Hepatocyte (in vitro differentiated cells): ENCODE measurements around the gene ZFP92. TPM values are rescaled to one million over a fixed set of nuclear protein-coding genes. Genes with fewer than 3 reads are reported as not detected.

Experiments used
- DNase-seq: peaks from one replicate; pipeline ENCODE4 v3.0.0-alpha.2; 2016; ENCODE audit warnings: low spot score
- H2AFZ ChIP-seq: fragments of 200-600 bp; sonication (generic); 2 replicates; pipeline ENCODE4 v1.6.0; 2016; ENCODE audit warnings: antibody characterized with exemption, mild to moderate bottlenecking
- H3K27ac ChIP-seq: fragments of 200-600 bp; sonication (generic); 2 replicates; pipeline ENCODE4 v1.5.1; 2016; ENCODE audit warnings: mild to moderate bottlenecking
- H3K27me3 ChIP-seq: fragments of 200-600 bp; sonication (generic); 2 replicates; pipeline ENCODE4 v1.6.1; 2016
- H3K36me3 ChIP-seq: fragments of 200-600 bp; sonication (generic); replicated peaks from 2 replicates; pipeline ENCODE4 v1.5.1; 2016; ENCODE audit warnings: low read depth; ENCODE audit not compliant: insufficient read depth
- H3K4me1 ChIP-seq: fragments of 200-600 bp; sonication (generic); 2 replicates; pipeline ENCODE4 v1.5.1; 2016; ENCODE audit warnings: mild to moderate bottlenecking, moderate library complexity; ENCODE audit not compliant: insufficient read depth
- H3K4me2 ChIP-seq: fragments of 200-600 bp; sonication (generic); 2 replicates; pipeline ENCODE4 v1.6.0; 2016
- H3K4me3 ChIP-seq: fragments of 200-600 bp; sonication (generic); 2 replicates; pipeline ENCODE4 v1.5.1; 2016; ENCODE audit warnings: mild to moderate bottlenecking
- H3K79me2 ChIP-seq: fragments of 200-600 bp; sonication (generic); 2 replicates; pipeline ENCODE4 v1.6.0; 2017; ENCODE audit warnings: mild to moderate bottlenecking
- H3K9me2 ChIP-seq: fragments of 200-600 bp; sonication (generic); replicated peaks from 2 replicates; pipeline ENCODE4 v1.6.0; 2017; ENCODE audit warnings: mild to moderate bottlenecking; ENCODE audit not compliant: insufficient read depth
- H3K9me3 ChIP-seq: fragments of 200-600 bp; sonication (generic); 2 replicates; pipeline ENCODE4 v1.5.1; 2016; ENCODE audit warnings: low read depth, mild to moderate bottlenecking
- H4K20me1 ChIP-seq: fragments of 200-600 bp; sonication (generic); 2 replicates; pipeline ENCODE4 v1.6.0; 2016; ENCODE audit warnings: mild to moderate bottlenecking; ENCODE audit not compliant: insufficient read depth, poor library complexity, severe bottlenecking
- CTCF ChIP-seq: fragments of 200-600 bp; sonication (generic); IDR thresholded peaks from 2 replicates; pipeline ENCODE4 v1.5.1; 2016; ENCODE audit warnings: antibody characterized with exemption, mild to moderate bottlenecking; ENCODE audit not compliant: poor library complexity
- EZH2 ChIP-seq: fragments of 200-600 bp; sonication (generic); IDR thresholded peaks from 2 replicates; pipeline ENCODE4 v1.6.1; 2016; ENCODE audit warnings: antibody characterized with exemption, mild to moderate bottlenecking, borderline replicate concordance
- EZH2phosphoT487 ChIP-seq: fragments of 200-600 bp; sonication (generic); IDR thresholded peaks from one replicate; pipeline ENCODE4 v1.6.1; 2018; ENCODE audit warnings: antibody characterized with exemption, mild to moderate bottlenecking, low read depth, moderate library complexity; ENCODE audit not compliant: unreplicated experiment, severe bottlenecking
- WGBS: methylation state at CpG from one replicate; pipeline ENCODE4 v1.1.6; 2016; ENCODE audit warnings: low lambda C conversion rate; ENCODE audit errors: missing lambda C conversion rate; 5-methylcytosine and 5-hydroxymethylcytosine counted together
- polyA plus RNA-seq: library from polyadenylated mRNA; unstranded; fragments of >200 nt; fragmentation: Nextera tagmentation; extraction: Ambion mirVana; gene quantifications from 2 replicates; pipeline ENCODE4 v1.2.1, GENCODE V29; 2016
- total RNA-seq: library from RNA; depleted of rRNA; stranded (reverse); fragments of >200 nt; gene quantifications from 2 replicates; pipeline ENCODE4 v1.2.3, GENCODE V29; 2014

Gene ZFP92
- total and polyA plus RNA-seq, 2 experiments from 2014 or later: 0.33 to 0.90 TPM

- no peak for DNase-seq
- no peak overlapping the region for H3K27ac ChIP-seq
- WGBS: 68% methylated on average over 9 of the region's 9 CpGs
- H3K27me3 ChIP-seq: no peaks in the 10 kb centered on the region
- H3K9me3 ChIP-seq: no peaks in the 10 kb centered on the region
- no peaks in the 10 kb centered on the region for H3K9me2 ChIP-seq
- no peaks in the 10 kb centered on the region for H3K79me2 ChIP-seq
- H2AFZ ChIP-seq: no peak overlapping the region
- no peak overlapping the region for H3K4me3 ChIP-seq
- TF ChIP-seq EZH2phosphoT487 (no peak), CTCF (no peak), EZH2 (no peak)
- no peak overlapping the region for H3K4me2 ChIP-seq
- no peaks in the 10 kb centered on the region for H3K4me1 ChIP-seq
- no peaks in the 10 kb centered on the region for H3K36me3 ChIP-seq
- H4K20me1 ChIP-seq: no peaks in the 10 kb centered on the region
Observed at GRCh38 chrX:153414856-153415510, 3.7 kb downstream of the ZFP92 start.

- 61% methylated on average over 12 of the region's 12 CpGs for WGBS
- Histone ChIP-seq H4K20me1 (no peaks in the 10 kb centered on the region), H3K27me3 (no peaks in the 10 kb centered on the region), H3K9me3 (no peaks in the 10 kb centered on the region), H3K36me3 (no peaks in the 10 kb centered on the region), H3K4me3 (no peak overlapping the region), H2AFZ (no peak overlapping the region), H3K4me1 (no peaks in the 10 kb centered on the region), H3K27ac (no peak overlapping the region), H3K79me2 (no peaks in the 10 kb centered on the region), H3K4me2 (no peak overlapping the region), H3K9me2 (no peaks in the 10 kb centered on the region)
- no peak for TF ChIP-seq EZH2
- no peak for TF ChIP-seq EZH2phosphoT487
- no peak for TF ChIP-seq CTCF
- DNase-seq: no peak
Observed at GRCh38 chrX:153416781-153417450, 5.6 kb downstream of the ZFP92 start.

- Histone ChIP-seq H3K4me2 (no peak overlapping the region), H3K4me3 (no peak overlapping the region), H3K9me2 (no peaks in the 10 kb centered on the region), H3K4me1 (no peaks in the 10 kb centered on the region), H3K79me2 (no peaks in the 10 kb centered on the region), H3K27me3 (no peaks in the 10 kb centered on the region), H3K27ac (no peak overlapping the region), H2AFZ (no peak overlapping the region), H3K36me3 (no peaks in the 10 kb centered on the region), H4K20me1 (no peaks in the 10 kb centered on the region), H3K9me3 (no peaks in the 10 kb centered on the region)
- no peak for DNase-seq
- 78% methylated on average over 8 of the region's 8 CpGs for WGBS
- TF ChIP-seq EZH2phosphoT487 (no peak), CTCF (no peak), EZH2 (no peak)
Observed at GRCh38 chrX:153417637-153418036, 6.4 kb downstream of the ZFP92 start.
